ENCODE data around the gene KRTAP21-3.
"Not testable (repeated sequence)": the region's sequence is repeated elsewhere in the genome, so short reads cannot be mapped to it uniquely, and the experiment has no call there.

Gene KRTAP21-3, protein sequence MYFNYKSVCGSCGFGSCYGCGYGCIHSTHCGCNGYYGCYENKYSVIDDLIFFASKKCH

GRCh38 chr21:30718239-30718909 lies at the start of gene KRTAP21-3:
Gene KRTAP21-3 (minus strand): TSS chr21:30718777. CDS start chr21:30718759, 18 bp downstream.
- H3K4me3 ChIP-seq (ENCODE audit: low read depth, low read length, poor library complexity, severe bottlenecking) = no peak within 1 kb of the TSS
- H3K27me3 ChIP-seq (ENCODE audit: insufficient read depth, low read length) = no peaks in the 10 kb centered on the region
- no peaks in the 10 kb centered on the region for H3F3A ChIP-seq (ENCODE audit: insufficient read depth, low read length)
- H3K9me3 ChIP-seq (ENCODE audit: low read length) = no peaks in the 10 kb centered on the region
- no peak within 1 kb of the TSS for H3K4me2 ChIP-seq (ENCODE audit: low read length)
- no peaks in the 10 kb centered on the region for H3K36me3 ChIP-seq (ENCODE audit: insufficient read depth, low read length)
- no peaks in the 10 kb centered on the region for H3K79me2 ChIP-seq (ENCODE audit: insufficient read depth, low read length)
- H3K27ac ChIP-seq (ENCODE audit: low read depth, low read length, poor library complexity, severe bottlenecking) = no peak within 1 kb of the TSS
- H3K9me2 ChIP-seq (ENCODE audit: low read depth, low read length) = no peaks in the 10 kb centered on the region
- H2AFZ ChIP-seq (ENCODE audit: low read length) = no peak within 1 kb of the TSS
- no peak for TF ChIP-seq EZH2 (IDR thresholded peaks at IDR 0.05; ENCODE audit: borderline replicate concordance, low read length)
- TF ChIP-seq, protein P1, sequence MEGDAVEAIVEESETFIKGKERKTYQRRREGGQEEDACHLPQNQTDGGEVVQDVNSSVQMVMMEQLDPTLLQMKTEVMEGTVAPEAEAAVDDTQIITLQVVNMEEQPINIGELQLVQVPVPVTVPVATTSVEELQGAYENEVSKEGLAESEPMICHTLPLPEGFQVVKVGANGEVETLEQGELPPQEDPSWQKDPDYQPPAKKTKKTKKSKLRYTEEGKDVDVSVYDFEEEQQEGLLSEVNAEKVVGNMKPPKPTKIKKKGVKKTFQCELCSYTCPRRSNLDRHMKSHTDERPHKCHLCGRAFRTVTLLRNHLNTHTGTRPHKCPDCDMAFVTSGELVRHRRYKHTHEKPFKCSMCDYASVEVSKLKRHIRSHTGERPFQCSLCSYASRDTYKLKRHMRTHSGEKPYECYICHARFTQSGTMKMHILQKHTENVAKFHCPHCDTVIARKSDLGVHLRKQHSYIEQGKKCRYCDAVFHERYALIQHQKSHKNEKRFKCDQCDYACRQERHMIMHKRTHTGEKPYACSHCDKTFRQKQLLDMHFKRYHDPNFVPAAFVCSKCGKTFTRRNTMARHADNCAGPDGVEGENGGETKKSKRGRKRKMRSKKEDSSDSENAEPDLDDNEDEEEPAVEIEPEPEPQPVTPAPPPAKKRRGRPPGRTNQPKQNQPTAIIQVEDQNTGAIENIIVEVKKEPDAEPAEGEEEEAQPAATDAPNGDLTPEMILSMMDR (IDR thresholded peaks at IDR 0.05; ENCODE audit: low read length) = no peak
- no peaks in the 10 kb centered on the region for H3K4me1 ChIP-seq (ENCODE audit: insufficient read depth, low read length, severe bottlenecking)
- H4K20me1 ChIP-seq (ENCODE audit: insufficient read depth, low read length) = no peaks in the 10 kb centered on the region
- H3K9ac ChIP-seq (ENCODE audit: low read length) = no peak within 1 kb of the TSS

DNA sequence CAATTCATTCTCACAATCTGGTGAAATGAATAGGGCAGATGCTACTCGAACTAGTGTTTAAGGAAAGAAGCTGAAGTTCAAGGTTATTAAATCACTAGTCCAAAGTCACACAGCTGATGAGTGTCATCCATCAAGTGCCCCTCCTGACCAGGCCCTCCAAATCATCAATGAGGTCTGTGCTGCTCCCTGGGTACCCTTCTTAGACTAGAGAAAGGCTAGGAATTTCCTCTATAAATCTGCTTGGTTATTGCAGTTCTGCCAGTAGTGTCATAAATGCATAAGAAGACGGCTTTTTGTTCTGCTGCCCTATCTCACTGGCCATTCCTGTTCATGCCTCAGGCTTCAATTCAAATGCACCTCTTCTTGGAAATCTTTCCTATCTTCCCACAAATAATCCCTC lies 42.2 kb upstream of the KRTAP21-3 start:
- Histone ChIP-seq H3K79me2 (ENCODE audit: insufficient read depth, low read length) (no peaks in the 10 kb centered on the region), H3K36me3 (ENCODE audit: insufficient read depth, low read length) (no peaks in the 10 kb centered on the region), H3K4me2 (ENCODE audit: low read length) (no peak overlapping the region), H3K4me3 (ENCODE audit: low read depth, low read length, poor library complexity, severe bottlenecking) (no peak overlapping the region), H3F3A (ENCODE audit: insufficient read depth, low read length) (no peaks in the 10 kb centered on the region), H3K9ac (ENCODE audit: low read length) (no peak overlapping the region), H3K9me2 (ENCODE audit: low read depth, low read length) (no peaks in the 10 kb centered on the region), H3K27ac (ENCODE audit: low read depth, low read length, poor library complexity, severe bottlenecking) (no peak overlapping the region), H2AFZ (ENCODE audit: low read length) (no peak overlapping the region), H3K27me3 (ENCODE audit: insufficient read depth, low read length) (no peaks in the 10 kb centered on the region), H4K20me1 (ENCODE audit: insufficient read depth, low read length) (no peaks in the 10 kb centered on the region), H3K9me3 (ENCODE audit: low read length) (no peaks in the 10 kb centered on the region), H3K4me1 (ENCODE audit: insufficient read depth, low read length, severe bottlenecking) (no peaks in the 10 kb centered on the region)
- TF ChIP-seq EZH2 (IDR thresholded peaks at IDR 0.05; ENCODE audit: borderline replicate concordance, low read length) = no peak
- TF ChIP-seq, protein P1 (IDR thresholded peaks at IDR 0.05; ENCODE audit: low read length) = no peak

DNA sequence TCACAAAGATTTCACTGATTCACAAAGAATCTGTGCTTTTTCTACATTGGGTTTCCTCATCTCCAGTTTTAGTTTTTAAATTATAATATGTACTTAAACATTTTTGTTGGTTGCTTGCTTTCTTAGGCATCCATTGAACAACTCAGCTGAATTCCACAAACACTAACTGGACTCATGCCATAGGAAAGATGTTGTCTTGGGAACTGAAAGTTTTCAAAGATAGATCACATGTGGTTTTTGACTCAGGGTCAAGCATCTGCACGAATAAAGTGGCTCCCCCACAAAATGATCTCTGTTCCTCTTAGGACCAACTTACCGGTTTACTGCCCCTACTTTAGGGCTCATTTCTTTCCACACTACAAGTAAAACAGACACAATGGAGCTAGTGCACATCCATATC lies 39.7 kb upstream of the KRTAP21-3 start:
- Histone ChIP-seq H3F3A (ENCODE audit: insufficient read depth, low read length) (no peaks in the 10 kb centered on the region), H3K4me3 (ENCODE audit: low read depth, low read length, poor library complexity, severe bottlenecking) (no peak overlapping the region), H3K9ac (ENCODE audit: low read length) (no peak overlapping the region), H3K79me2 (ENCODE audit: insufficient read depth, low read length) (no peaks in the 10 kb centered on the region), H3K27me3 (ENCODE audit: insufficient read depth, low read length) (no peaks in the 10 kb centered on the region), H3K4me2 (ENCODE audit: low read length) (no peak overlapping the region), H3K27ac (ENCODE audit: low read depth, low read length, poor library complexity, severe bottlenecking) (no peak overlapping the region), H3K9me3 (ENCODE audit: low read length) (no peaks in the 10 kb centered on the region), H4K20me1 (ENCODE audit: insufficient read depth, low read length) (no peaks in the 10 kb centered on the region), H3K36me3 (ENCODE audit: insufficient read depth, low read length) (no peaks in the 10 kb centered on the region), H3K9me2 (ENCODE audit: low read depth, low read length) (no peaks in the 10 kb centered on the region), H2AFZ (ENCODE audit: low read length) (no peak overlapping the region), H3K4me1 (ENCODE audit: insufficient read depth, low read length, severe bottlenecking) (no peaks in the 10 kb centered on the region)
- TF ChIP-seq EZH2 (IDR thresholded peaks at IDR 0.05; ENCODE audit: borderline replicate concordance, low read length) = no peak
- TF ChIP-seq, protein P1 (IDR thresholded peaks at IDR 0.05; ENCODE audit: low read length) = no peak

DNA sequence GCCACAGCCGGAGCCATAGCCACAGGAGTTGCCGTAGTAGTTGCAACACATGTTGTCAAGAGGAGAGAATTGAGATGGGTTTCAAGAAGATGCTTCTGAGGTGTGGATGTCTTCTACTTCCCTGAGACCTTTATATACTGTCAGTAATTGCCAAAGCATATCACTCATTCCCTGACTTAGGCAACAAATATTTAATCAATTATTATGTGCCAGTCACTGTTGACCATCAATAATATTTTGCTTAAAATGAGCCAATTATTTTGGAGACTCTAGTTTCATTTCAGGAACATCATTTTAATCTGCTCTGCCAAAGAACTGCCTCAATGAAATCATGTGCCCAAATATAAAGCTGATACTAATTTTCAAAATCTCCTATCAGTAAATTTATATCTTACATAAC lies 36.8 kb upstream of the KRTAP21-3 start, which contains the start of gene KRTAP21-1:
Gene KRTAP21-1 (minus strand): TSS at position 101 of the 400 bp plus-strand sequence. CDS start 50 bp downstream, at position 51.
- H3F3A ChIP-seq (ENCODE audit: insufficient read depth, low read length); H3K4me1 ChIP-seq (ENCODE audit: insufficient read depth, low read length, severe bottlenecking); H3K79me2 ChIP-seq (ENCODE audit: insufficient read depth, low read length); H4K20me1 ChIP-seq (ENCODE audit: insufficient read depth, low read length); H3K9ac ChIP-seq (ENCODE audit: low read length); H3K4me3 ChIP-seq (ENCODE audit: low read depth, low read length, poor library complexity, severe bottlenecking); H3K36me3 ChIP-seq (ENCODE audit: insufficient read depth, low read length); H3K9me2 ChIP-seq (ENCODE audit: low read depth, low read length); H2AFZ ChIP-seq (ENCODE audit: low read length); H3K27me3 ChIP-seq (ENCODE audit: insufficient read depth, low read length); H3K27ac ChIP-seq (ENCODE audit: low read depth, low read length, poor library complexity, severe bottlenecking); H3K4me2 ChIP-seq (ENCODE audit: low read length); H3K9me3 ChIP-seq (ENCODE audit: low read length): not testable (repeated sequence)

Data from OCI-LY1 (cell line).